Right lobe of liver (tissue), 6 donors: ENCODE measurements around the gene UTP14C. TPM values are rescaled to one million over a fixed set of nuclear protein-coding genes. Genes with fewer than 3 reads are reported as not detected.

ENCODE experiments used
- ATAC-seq, 4 donors: fragments of 200-7000 bp; cut with Tn5 transposase; one replicate each; pipeline ENCODE4 v1.9.1; 2020; ENCODE audit warnings: mild to moderate bottlenecking in 4 of 4, moderate library complexity in 4 of 4
- DNase-seq, 3 donors: peaks; one replicate each; pipeline ENCODE4 v3.0.0-alpha.2; 2020
- H3K27ac ChIP-seq, 3 donors: fragments of 200-600 bp; one replicate each; pipeline ENCODE4 v1.8.0; 2022
- H3K27me3 ChIP-seq, 2 donors: fragments of 200-600 bp; one replicate each; pipeline ENCODE4 v1.8.0; 2022
- H3K36me3 ChIP-seq, 4 donors: fragments of 200-600 bp; sonication (generic) in 1 of 4; one replicate each; pipeline versions ENCODE4 v1.5.1 to v1.8.0; 2017 to 2022; ENCODE audit warnings: control low read depth in 1 of 4
- H3K4me1 ChIP-seq, 4 donors: fragments of 200-600 bp; sonication (generic) in 1 of 4; one replicate each; pipeline versions ENCODE4 v1.5.1 to v1.8.0; 2017 to 2022; ENCODE audit warnings: control low read depth in 1 of 4
- H3K4me3 ChIP-seq, 3 donors: fragments of 200-600 bp; one replicate each; pipeline ENCODE4 v1.8.0; 2022
- H3K9me3 ChIP-seq, 4 donors: fragments of 200-600 bp; sonication (generic) in 1 of 4; one replicate each; pipeline versions ENCODE4 v1.5.1 to v1.8.0; 2017 to 2022; ENCODE audit warnings: control low read depth in 1 of 4
- POLR2A ChIP-seq: fragments of 450-650 bp; IDR thresholded peaks from one replicate; pipeline ENCODE4 v1.6.1; 2017; ENCODE audit warnings: antibody characterized with exemption, mild to moderate bottlenecking
- WGBS: methylation state at CpG from one replicate; pipeline ENCODE4 v1.1.6; 2018; ENCODE audit warnings: low coverage, low lambda C conversion rate; ENCODE audit not compliant: insufficient coverage; ENCODE audit errors: missing lambda C conversion rate; 5-methylcytosine and 5-hydroxymethylcytosine counted together
- intact Hi-C, 2 donors: fragments of 100-400 bp; cut with DNase I; formaldehyde crosslinking; loops; one replicate each; pipeline versions ENCODE4 v1.11.2 to v1.14.1; 2022
- total RNA-seq, 6 experiments: library from RNA; depleted of rRNA in 2 of 6; stranded (reverse); fragments of >200 nt in 2 of 6; fragmentation: NEBNext Ultra II Directional in 3 of 6; extraction: Animal tissue kit (Norgen Biotek cat#: 25700) in 3 of 6; gene quantifications; one replicate each; pipeline versions ENCODE4 v1.1.0 to v1.2.4, GENCODE V29; 2016 to 2023
- TF ChIP-seq, protein P1 (sequence below), 4 donors: fragments of 200-600 bp in 3 of 4; fragments of 450-650 bp in 1 of 4; IDR thresholded peaks; one replicate each; pipeline versions ENCODE4 v1.5.1 to v1.8.0; 2016 to 2022; ENCODE audit warnings: antibody characterized with exemption in 4 of 4, mild to moderate bottlenecking in 2 of 4
- donor health status: DM: no; HTN: yes; CAD: no.
- donor health status: DM: no; HTN: no; CAD: no.
- donor health status: DM: no; HTN: no; CAD: no.
- donor health status: DM: no; HTN: yes; CAD: no.
- donor health status: DM: no; HTN: yes; CAD: no.

Gene UTP14C
- total RNA-seq, 6 experiments from 2014 or later: 8.1 to 10.9 (median 10.4) TPM

DNA sequence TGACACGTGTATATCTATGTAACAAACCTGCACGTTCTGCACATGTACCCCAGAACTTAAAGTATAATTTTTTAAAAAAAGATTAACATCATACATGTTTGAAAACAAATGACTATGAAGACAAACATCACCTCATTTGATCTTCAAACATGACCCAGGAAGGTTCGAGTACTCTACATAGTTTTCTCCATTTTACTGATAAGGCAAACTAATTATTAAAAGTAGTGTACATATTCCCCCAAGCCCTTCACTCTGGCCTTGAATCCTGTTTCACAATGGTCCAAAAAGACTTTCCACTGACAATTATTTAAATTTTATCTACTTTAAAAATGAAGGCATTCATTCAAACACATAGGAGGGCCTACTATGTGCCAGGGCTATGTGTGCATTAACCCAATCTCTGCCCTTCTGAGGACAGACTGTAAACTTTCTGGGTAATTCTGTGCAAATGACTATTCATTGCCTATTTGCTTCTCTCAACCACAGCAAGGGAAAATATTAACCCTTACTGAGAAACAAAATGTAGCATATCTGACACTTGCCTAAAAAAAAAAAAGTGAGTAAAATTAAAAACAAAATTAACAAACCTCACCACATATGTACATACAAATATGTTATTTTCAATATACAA, 35.4 kb upstream of the UTP14C start:
- intact Hi-C loops: no loop called here
- Histone ChIP-seq H3K27ac (no peak overlapping the region), H3K9me3 (no peaks in the 10 kb centered on the region), H3K4me1 (peaks cover 0 to 15% (median 0%) of the 10 kb centered on the region in 4 donors), H3K36me3 (no peaks in the 10 kb centered on the region), H3K27me3 (no peaks in the 10 kb centered on the region), H3K4me3 (no peak overlapping the region)
- DNase-seq: no peak
- TF ChIP-seq POLR2A: no peak
- TF ChIP-seq, protein P1, sequence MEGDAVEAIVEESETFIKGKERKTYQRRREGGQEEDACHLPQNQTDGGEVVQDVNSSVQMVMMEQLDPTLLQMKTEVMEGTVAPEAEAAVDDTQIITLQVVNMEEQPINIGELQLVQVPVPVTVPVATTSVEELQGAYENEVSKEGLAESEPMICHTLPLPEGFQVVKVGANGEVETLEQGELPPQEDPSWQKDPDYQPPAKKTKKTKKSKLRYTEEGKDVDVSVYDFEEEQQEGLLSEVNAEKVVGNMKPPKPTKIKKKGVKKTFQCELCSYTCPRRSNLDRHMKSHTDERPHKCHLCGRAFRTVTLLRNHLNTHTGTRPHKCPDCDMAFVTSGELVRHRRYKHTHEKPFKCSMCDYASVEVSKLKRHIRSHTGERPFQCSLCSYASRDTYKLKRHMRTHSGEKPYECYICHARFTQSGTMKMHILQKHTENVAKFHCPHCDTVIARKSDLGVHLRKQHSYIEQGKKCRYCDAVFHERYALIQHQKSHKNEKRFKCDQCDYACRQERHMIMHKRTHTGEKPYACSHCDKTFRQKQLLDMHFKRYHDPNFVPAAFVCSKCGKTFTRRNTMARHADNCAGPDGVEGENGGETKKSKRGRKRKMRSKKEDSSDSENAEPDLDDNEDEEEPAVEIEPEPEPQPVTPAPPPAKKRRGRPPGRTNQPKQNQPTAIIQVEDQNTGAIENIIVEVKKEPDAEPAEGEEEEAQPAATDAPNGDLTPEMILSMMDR (IDR thresholded peaks at IDR 0.05): no peak
- WGBS: 56% methylated on average over 3 of the region's 3 CpGs
- ATAC-seq: peak; percentile 22 to 70 (median 60)

DNA sequence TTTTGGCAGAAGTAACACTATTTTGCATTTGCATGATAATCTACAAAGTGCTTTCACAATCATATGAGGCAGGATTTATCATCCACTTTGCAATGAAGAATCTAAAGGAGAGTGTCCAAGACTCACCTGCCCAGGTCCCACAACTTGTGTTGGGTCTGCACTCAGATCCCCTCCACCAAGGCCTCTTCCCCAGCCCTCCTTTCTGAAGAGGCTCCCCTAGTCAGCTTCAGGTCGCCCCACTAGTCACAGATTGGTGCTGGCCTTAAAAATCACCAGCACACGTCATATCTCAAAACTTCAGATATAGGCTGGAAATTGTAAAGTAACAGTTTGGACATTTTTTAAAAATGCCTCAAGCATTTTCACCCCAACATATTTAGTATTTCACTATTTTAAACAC, 30.8 kb upstream of the UTP14C start:
- H3K27me3 ChIP-seq: no peaks in the 10 kb centered on the region
- WGBS: 84% methylated on average over 2 of the region's 2 CpGs
- intact Hi-C loops: no loop called here
- ATAC-seq: no peak
- no peak overlapping the region for H3K27ac ChIP-seq
- H3K4me1 ChIP-seq: peaks cover 0 to 58% (median 20%) of the 10 kb centered on the region in 4 donors
- no peaks in the 10 kb centered on the region for H3K36me3 ChIP-seq
- H3K4me3 ChIP-seq: no peak overlapping the region
- no peak for DNase-seq
- H3K9me3 ChIP-seq: no peaks in the 10 kb centered on the region
- TF ChIP-seq, protein P1 (IDR thresholded peaks at IDR 0.05): no peak
- TF ChIP-seq POLR2A: no peak

DNA sequence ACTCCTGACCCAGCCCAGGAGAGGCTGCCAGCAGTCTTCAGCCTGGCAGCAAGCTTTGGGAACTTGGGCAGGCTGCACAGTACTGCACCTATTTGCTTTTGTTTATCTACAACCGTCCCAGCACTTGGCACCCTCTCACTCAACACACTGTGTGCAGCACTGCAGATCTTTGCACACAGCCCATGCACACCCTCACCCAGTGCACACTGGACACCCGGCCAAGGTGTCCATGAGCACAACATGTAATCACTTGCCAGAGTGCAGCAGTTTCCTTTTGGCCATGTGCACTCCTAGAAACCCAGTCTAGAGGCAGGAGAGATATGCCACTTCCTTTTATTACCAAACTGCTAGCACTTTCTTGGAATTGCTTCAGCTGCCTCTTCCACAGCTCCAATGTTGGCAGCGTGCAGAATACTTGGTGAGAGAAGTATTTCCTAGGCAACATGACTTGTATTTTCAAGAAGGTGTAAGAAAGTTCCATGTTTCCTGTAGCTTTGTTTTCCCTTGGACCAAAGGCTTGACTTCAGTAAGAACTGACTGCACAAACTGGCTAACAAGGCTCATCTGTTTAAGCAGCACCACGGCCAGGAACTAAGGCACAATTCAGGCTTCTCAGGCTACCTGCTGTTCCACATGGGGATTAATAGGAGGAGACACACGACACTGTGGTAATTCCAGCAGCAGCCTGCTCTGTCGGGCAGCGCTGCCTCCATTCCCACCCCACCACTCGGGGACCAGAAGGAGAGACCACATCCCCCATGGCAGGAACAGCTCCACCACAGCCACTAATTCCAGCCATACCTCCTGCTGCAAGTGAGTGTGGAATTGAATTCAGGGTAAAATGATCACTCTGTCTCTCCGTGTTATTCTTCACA, 28.6 kb upstream of the UTP14C start:
- intact Hi-C loops: no loop called here
- TF ChIP-seq, protein P1 (IDR thresholded peaks at IDR 0.05): no peak
- TF ChIP-seq POLR2A: no peak
- WGBS: 39% methylated on average over 6 of the region's 9 CpGs
- DNase-seq: peak; percentile 72 to 94 (median 92)
- Histone ChIP-seq H3K36me3 (no peaks in the 10 kb centered on the region), H3K27me3 (no peaks in the 10 kb centered on the region), H3K4me1 (peaks cover 0 to 68% (median 25%) of the 10 kb centered on the region in 4 donors), H3K4me3 (peak overlapping the region in 1 of 3 donors; percentile 36), H3K9me3 (no peaks in the 10 kb centered on the region), H3K27ac (peak overlapping the region; percentile 33 to 78 (median 75))
- peak; percentile 78 to 91 (median 85) for ATAC-seq

DNA sequence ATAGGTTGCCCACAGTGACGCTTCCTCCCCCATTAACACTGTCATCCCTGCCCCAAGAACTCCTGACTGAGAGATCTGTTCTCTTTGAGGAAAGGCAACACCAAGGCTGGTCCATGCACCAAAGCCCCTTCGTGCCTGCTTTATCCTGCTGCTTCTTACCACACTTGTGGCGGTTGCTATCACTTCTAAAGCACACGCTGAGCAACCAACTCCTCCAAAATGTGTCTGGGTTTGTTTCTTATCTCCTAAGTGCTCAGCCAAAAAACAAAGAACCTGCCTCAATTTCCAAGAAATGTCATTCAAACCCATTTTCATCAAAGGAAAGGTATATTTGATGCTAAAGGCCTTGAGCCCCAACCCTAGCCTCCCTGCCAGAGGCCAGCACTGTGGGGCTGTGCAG, 27.9 kb upstream of the UTP14C start:
- H3K27me3 ChIP-seq: no peaks in the 10 kb centered on the region
- H3K36me3 ChIP-seq: no peaks in the 10 kb centered on the region
- peak overlapping the region in 2 of 3 donors; percentile 75 to 78 for H3K27ac ChIP-seq
- H3K9me3 ChIP-seq: no peaks in the 10 kb centered on the region
- H3K4me1 ChIP-seq: peaks cover 0 to 68% (median 25%) of the 10 kb centered on the region in 4 donors
- intact Hi-C loops: no loop called here
- WGBS: 84% methylated on average over 3 of the region's 4 CpGs
- no peak overlapping the region for H3K4me3 ChIP-seq
- TF ChIP-seq, protein P1 (IDR thresholded peaks at IDR 0.05): no peak
- TF ChIP-seq POLR2A: no peak
- ATAC-seq (no peak), DNase-seq (no peak)
